ENCODE data around the gene AGBL3. TPM values are rescaled to one million over a fixed set of nuclear protein-coding genes. Genes with fewer than 3 reads are reported as not detected.

Gene AGBL3
- total and polyA plus RNA-seq, 8 donors = 0.91 to 4.4 (median 2.7) TPM

DNA sequence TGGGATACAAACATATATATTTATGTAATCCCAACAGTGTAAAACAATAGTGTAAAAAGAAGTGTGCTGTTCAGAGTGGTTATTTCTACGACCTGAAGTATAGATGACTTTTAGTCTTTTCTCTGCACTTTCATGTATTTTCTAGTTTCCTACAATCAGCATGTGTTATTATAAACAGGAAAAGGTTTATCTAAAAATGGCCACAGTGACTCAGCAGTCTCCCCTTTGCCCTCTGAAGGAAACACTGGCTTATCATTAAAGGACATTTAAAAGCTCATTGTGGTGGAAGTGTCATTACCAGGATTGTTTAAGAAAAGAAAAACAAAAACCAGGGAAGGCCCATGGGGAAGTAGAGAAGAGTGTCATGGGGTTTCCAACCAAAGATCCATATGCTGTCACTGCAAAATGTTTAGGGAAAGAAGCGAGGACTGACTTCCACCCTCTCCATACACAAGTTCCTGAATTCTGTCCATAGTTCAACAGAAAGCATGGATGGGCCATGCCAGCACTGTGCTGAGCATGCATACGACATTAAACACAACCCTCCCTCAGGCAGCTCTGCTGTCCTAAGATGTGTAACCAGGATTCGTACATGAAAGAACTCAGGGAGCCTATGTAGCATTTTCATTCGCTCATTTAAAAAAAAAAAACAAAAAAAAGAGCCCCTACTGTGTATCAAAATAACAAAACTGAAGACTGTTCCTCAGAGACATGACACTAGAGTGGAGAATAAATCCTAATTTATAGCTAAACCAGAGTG, 174.0 kb downstream of the AGBL3 start:
- H3K27ac ChIP-seq = peak overlapping the region in 2 of 4 donors; percentile 57 to 66
- H3K9me3 ChIP-seq = no peaks in the 10 kb centered on the region
- FAIRE-seq (no peak), DNase-seq (no peak), ATAC-seq (peak in 3 of 4 donors; percentile 53 to 76 (median 75))
- 81% methylated on average over 5 of the region's 5 CpGs for WGBS, 2 donors
- peaks cover 0 to 5% (median 0%) of the 10 kb centered on the region in 3 donors for H3K36me3 ChIP-seq
- peaks cover 0 to 24% (median 6%) of the 10 kb centered on the region in 3 donors for H3K4me1 ChIP-seq
- TF ChIP-seq, protein P1, sequence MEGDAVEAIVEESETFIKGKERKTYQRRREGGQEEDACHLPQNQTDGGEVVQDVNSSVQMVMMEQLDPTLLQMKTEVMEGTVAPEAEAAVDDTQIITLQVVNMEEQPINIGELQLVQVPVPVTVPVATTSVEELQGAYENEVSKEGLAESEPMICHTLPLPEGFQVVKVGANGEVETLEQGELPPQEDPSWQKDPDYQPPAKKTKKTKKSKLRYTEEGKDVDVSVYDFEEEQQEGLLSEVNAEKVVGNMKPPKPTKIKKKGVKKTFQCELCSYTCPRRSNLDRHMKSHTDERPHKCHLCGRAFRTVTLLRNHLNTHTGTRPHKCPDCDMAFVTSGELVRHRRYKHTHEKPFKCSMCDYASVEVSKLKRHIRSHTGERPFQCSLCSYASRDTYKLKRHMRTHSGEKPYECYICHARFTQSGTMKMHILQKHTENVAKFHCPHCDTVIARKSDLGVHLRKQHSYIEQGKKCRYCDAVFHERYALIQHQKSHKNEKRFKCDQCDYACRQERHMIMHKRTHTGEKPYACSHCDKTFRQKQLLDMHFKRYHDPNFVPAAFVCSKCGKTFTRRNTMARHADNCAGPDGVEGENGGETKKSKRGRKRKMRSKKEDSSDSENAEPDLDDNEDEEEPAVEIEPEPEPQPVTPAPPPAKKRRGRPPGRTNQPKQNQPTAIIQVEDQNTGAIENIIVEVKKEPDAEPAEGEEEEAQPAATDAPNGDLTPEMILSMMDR (IDR thresholded peaks at IDR 0.05) = no peak
- intact Hi-C loops (cut with DNase I) = loop anchor here in 2 of 3 donors (10.0 kb wide), 2 partner anchors 165 to 175 kb away; partner anchors contain the start of gene AGBL3 (in 1 of the 2)
- H3K4me3 ChIP-seq = no peak overlapping the region
- no peaks in the 10 kb centered on the region for H3K27me3 ChIP-seq

DNA sequence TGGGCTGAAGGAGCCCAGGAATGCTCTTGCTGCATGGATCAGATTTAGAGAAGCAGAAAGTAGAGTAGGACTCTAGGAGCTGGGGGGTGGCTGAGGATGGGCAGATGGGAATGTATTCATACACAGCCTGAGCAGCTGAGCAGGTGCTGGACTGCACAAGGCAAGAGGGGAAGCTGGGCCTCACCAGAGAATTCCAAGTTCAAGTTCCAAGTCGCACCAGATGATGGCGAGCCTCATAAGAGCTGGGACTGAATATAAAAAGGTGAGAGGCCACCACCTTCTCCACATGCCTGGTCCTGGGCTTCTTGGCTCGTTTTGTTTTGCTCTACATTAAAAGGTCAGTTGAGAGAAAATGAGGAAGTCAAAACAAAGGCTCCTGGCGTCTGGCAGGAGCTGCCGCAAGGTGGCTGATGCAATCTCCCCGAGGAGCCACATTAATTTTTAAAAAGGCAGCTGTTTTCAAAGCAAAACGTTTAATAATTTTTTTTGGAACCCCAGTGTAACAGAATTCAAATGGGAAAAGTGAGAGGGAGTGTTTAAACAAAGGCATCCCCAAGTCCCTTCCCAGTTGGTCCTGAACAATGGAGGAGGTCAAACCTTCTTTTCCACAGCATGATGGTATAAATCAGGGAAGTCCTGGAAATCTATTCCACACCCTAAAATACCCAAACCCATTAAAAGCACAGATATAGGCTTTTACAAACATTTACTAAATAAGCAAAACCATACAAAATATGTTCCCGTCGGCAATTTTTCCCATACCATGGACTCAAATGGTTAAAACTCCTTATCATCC, 174.7 kb downstream of the AGBL3 start:
- FAIRE-seq = no peak
- TF ChIP-seq, protein P1 (IDR thresholded peaks at IDR 0.05) = no peak
- ATAC-seq = peak in 3 of 4 donors; percentile 7 to 38 (median 26)
- no peaks in the 10 kb centered on the region for H3K9me3 ChIP-seq
- no peaks in the 10 kb centered on the region for H3K27me3 ChIP-seq
- H3K27ac ChIP-seq = peak overlapping the region in 2 of 4 donors; percentile 57 to 66
- intact Hi-C loops (cut with DNase I) = loop anchor here in 2 of 3 donors (10.0 kb wide), 2 partner anchors 166 to 176 kb away; partner anchors contain the start of gene AGBL3 (in 1 of the 2)
- H3K4me3 ChIP-seq = no peak overlapping the region
- 60 to 61% methylated on average over 9 of the region's 9 CpGs for WGBS, 2 donors
- DNase-seq = no peak
- peaks cover 0 to 13% (median 0%) of the 10 kb centered on the region in 3 donors for H3K36me3 ChIP-seq
- peaks cover 0 to 24% (median 6%) of the 10 kb centered on the region in 3 donors for H3K4me1 ChIP-seq

DNA sequence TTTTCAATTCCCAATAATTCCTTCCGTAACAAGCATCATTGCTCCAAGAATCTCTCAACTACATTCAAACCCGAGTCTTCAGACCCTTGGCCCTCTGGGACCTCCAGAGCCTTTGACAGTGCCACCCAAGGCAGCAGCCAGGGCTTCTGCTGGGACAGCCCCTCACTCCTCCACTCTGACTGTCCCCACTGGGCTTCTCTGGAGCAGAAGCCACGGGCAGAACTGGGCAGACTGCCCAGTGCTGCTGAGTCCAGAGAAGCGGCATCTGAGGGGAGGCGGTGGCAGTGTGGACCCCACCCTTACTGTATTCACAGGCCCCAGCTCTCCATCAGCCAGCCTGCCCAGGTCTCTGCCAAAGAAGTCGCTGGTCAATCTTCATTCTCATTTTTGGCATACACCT, 175.4 kb downstream of the AGBL3 start:
- Histone ChIP-seq H3K4me1 (peaks cover 0 to 24% (median 6%) of the 10 kb centered on the region in 3 donors), H3K27ac (peak overlapping the region in 1 of 4 donors; percentile 66), H3K36me3 (peaks cover 0 to 19% (median 0%) of the 10 kb centered on the region in 3 donors), H3K9me3 (no peaks in the 10 kb centered on the region), H3K4me3 (no peak overlapping the region), H3K27me3 (no peaks in the 10 kb centered on the region)
- ATAC-seq = no peak
- TF ChIP-seq, protein P1 (IDR thresholded peaks at IDR 0.05) = no peak
- intact Hi-C loops (cut with DNase I) = loop anchor here in 2 of 3 donors (10.0 kb wide), 2 partner anchors 167 to 177 kb away; partner anchors contain the start of gene AGBL3 (in 1 of the 2)
- no peak for DNase-seq
- FAIRE-seq = no peak
- 88 to 89% methylated on average over 6 of the region's 6 CpGs for WGBS, 2 donors

DNA sequence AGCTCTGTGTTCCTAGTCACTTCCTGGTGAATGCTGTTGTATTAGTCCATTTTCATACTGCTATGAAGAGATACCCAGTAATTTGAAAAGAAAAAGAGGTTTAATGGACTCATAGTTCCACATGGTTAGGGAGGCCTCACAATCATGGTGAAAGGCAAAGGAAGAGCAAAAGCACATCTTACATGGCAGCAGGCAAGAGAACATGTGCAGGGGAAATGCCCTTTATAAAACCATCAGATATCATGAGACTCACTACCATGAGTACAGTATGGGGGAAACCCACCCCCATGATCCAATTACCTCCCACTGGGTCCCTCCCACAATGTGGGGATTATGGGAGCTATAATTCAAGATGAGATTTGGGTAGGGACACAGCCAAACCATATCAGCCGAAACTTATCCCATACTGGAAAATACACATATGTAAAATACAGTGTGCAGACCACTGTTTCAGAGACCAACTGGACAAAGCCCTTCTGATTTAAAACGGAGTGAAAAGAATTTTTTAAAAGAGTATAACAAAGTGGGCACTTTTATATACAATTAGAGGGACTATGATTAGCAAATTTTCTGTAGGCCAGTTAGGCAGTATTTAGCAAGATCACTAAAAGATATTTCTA, 176.2 kb downstream of the AGBL3 start:
- WGBS, 2 donors = 91 to 97% methylated on average over 2 of the region's 2 CpGs
- DNase-seq (no peak), ATAC-seq (no peak), FAIRE-seq (no peak)
- TF ChIP-seq, protein P1 (IDR thresholded peaks at IDR 0.05) = no peak
- Histone ChIP-seq H3K9me3 (no peaks in the 10 kb centered on the region), H3K36me3 (peaks cover 0 to 27% (median 0%) of the 10 kb centered on the region in 3 donors), H3K4me1 (peaks cover 0 to 25% (median 6%) of the 10 kb centered on the region in 3 donors), H3K27ac (no peak overlapping the region), H3K27me3 (no peaks in the 10 kb centered on the region), H3K4me3 (no peak overlapping the region)
- intact Hi-C loops (cut with DNase I) = loop anchor here in 2 of 3 donors (10.0 kb wide), 2 partner anchors 168 to 178 kb away; partner anchors contain the start of gene AGBL3 (in 1 of the 2)

Data from pancreas (tissue), 10 donors.